HCT116 (cell line): ENCODE measurements around the gene PFDN4. TPM values are rescaled to one million over a fixed set of nuclear protein-coding genes. Genes with fewer than 3 reads are reported as not detected.

Experiments used
- ATAC-seq: fragments of 200-7000 bp; cut with Tn5 transposase; 2 replicates; pipeline ENCODE4 v1.9.1; 2020; ENCODE audit warnings: mild to moderate bottlenecking, moderate library complexity
- BruUV-seq: library from RNA; stranded (reverse); fragments of 400-500 nt; replicated peaks from 2 replicates; lab custom pipeline; 2021; lab: Mats Ljungman, UMichigan
- CTCF ChIA-PET: fragments of 300-600 bp; sonication (Branson Sonifier 250); formaldehyde crosslinking; loops from one replicate; lab custom pipeline; 2021; ENCODE audit warnings: antibody characterized with exemption; lab: Charles Lee
- POLR2A ChIA-PET: fragments of 300-600, 350-600 bp; sonication (Branson Sonifier 250); formaldehyde crosslinking; loops from one replicate; lab custom pipeline; 2021; ENCODE audit warnings: antibody characterized with exemption; lab: Charles Lee
- RAD21 ChIA-PET, 2 experiments: fragments of 300-600 bp; sonication (Branson Sonifier 250); formaldehyde crosslinking; loops; one replicate each; lab custom pipeline; 2023; ENCODE audit warnings: low total read pairs in 2 of 2; ENCODE audit not compliant: uncharacterized antibody in 2 of 2, unreplicated experiment in 2 of 2, low non-redundant PET in 1 of 2; lab: Charles Lee
- DNase-seq: peaks from one replicate; pipeline ENCODE4 v3.0.0-alpha.2; 2010; ENCODE audit warnings: low read depth, low spot score
- H2AFZ ChIP-seq: fragments of 200-600 bp; shearing (Covaris generic), sonication (generic); 2 replicates; pipeline ENCODE4 v1.6.1; 2017; ENCODE audit warnings: low read depth, mixed run types, mixed read lengths, antibody characterized with exemption, low read length; ENCODE audit not compliant: poor library complexity, severe bottlenecking
- H3K27ac ChIP-seq: 2 replicates; pipeline ENCODE4 v1.5.1; 2012; ENCODE audit warnings: low read depth, low read length
- H3K27me3 ChIP-seq: fragments of 200-600 bp; sonication (generic); 2 replicates; pipeline ENCODE4 v1.6.1; 2016; ENCODE audit warnings: mixed run types, low read length, mixed read lengths; ENCODE audit not compliant: insufficient read depth
- H3K36me3 ChIP-seq, 2 experiments: fragments of 200-500 bp in 1 of 2; fragments of 200-600 bp in 1 of 2; sonication (Bioruptor generic) in 1 of 2; sonication (generic) in 1 of 2; 2 replicates each; pipeline versions ENCODE4 v1.5.1 to v1.6.1; 2014 to 2016; ENCODE audit warnings: low read length in 2 of 2, inconsistent platforms in 1 of 2, mixed read lengths in 1 of 2, mixed run types in 1 of 2; ENCODE audit not compliant: insufficient read depth in 2 of 2, control insufficient read depth in 1 of 2
- H3K4me1 ChIP-seq, 2 experiments: fragments of 200-600 bp in 1 of 2; sonication (generic) in 1 of 2; 2 replicates each; pipeline versions ENCODE4 v1.5.1 to v1.6.1; 2012 to 2017; ENCODE audit warnings: low read length in 2 of 2, inconsistent platforms in 1 of 2, mild to moderate bottlenecking in 1 of 2, mixed read lengths in 1 of 2, mixed run types in 1 of 2, moderate library complexity in 1 of 2; ENCODE audit not compliant: insufficient read depth in 2 of 2, control insufficient read depth in 1 of 2
- H3K4me2 ChIP-seq: fragments of 200-600 bp; sonication (generic); 2 replicates; pipeline ENCODE4 v1.6.1; 2017; ENCODE audit warnings: mixed run types, low read length, mixed read lengths
- H3K4me3 ChIP-seq, 2 experiments: fragments of 200-600 bp in 1 of 2; sonication (generic) in 1 of 2; replicated peaks in 1 of 2; 2 replicates each; pipeline ENCODE4 v1.5.1; 2011 to 2016; ENCODE audit warnings: low read length in 2 of 2, control low read depth in 1 of 2, low read depth in 1 of 2, mild to moderate bottlenecking in 1 of 2, mixed read lengths in 1 of 2, mixed run types in 1 of 2
- H3K79me2 ChIP-seq: fragments of 200-600 bp; sonication (generic); 2 replicates; pipeline ENCODE4 v1.6.1; 2017; ENCODE audit warnings: mild to moderate bottlenecking, mixed run types, low read length, moderate library complexity, mixed read lengths; ENCODE audit not compliant: insufficient read depth
- H3K9ac ChIP-seq: fragments of 200-600 bp; sonication (generic); 2 replicates; pipeline ENCODE4 v1.6.1; 2016; ENCODE audit warnings: low read length, mixed read lengths
- H3K9me2 ChIP-seq: fragments of 200-600 bp; sonication (generic), shearing (Covaris generic); 2 replicates; pipeline ENCODE4 v1.6.1; 2017; ENCODE audit warnings: mixed run types, mild to moderate bottlenecking, moderate library complexity; ENCODE audit not compliant: insufficient read depth
- H3K9me3 ChIP-seq, 2 experiments: fragments of 200-500 bp in 1 of 2; fragments of 200-600 bp in 1 of 2; sonication (Bioruptor generic) in 1 of 2; sonication (generic) in 1 of 2; 2 replicates each; pipeline ENCODE4 v1.6.1; 2014 to 2017; ENCODE audit warnings: low read length in 2 of 2, mixed read lengths in 2 of 2, inconsistent platforms in 1 of 2, low read depth in 1 of 2, mild to moderate bottlenecking in 1 of 2, mixed run types in 1 of 2, moderate library complexity in 1 of 2; ENCODE audit not compliant: control insufficient read depth in 1 of 2, insufficient read depth in 1 of 2
- H4K20me1 ChIP-seq: fragments of 200-600 bp; sonication (generic), shearing (Covaris generic); 2 replicates; pipeline ENCODE4 v1.6.1; 2017; ENCODE audit warnings: mixed run types, mild to moderate bottlenecking, moderate library complexity; ENCODE audit not compliant: insufficient read depth
- CBX3 ChIP-seq: IDR thresholded peaks from 2 replicates; pipeline ENCODE4 v1.6.1; 2012; ENCODE audit warnings: low read depth
- CEBPB ChIP-seq: IDR thresholded peaks from 2 replicates; pipeline ENCODE4 v1.6.1; 2012; ENCODE audit warnings: low read depth
- EGR1 ChIP-seq: IDR thresholded peaks from 2 replicates; pipeline ENCODE4 v1.6.1; 2012; ENCODE audit warnings: low read depth
- ELF1 ChIP-seq: IDR thresholded peaks from 2 replicates; pipeline ENCODE4 v1.6.1; 2012; ENCODE audit warnings: low read depth, borderline replicate concordance
- EZH2phosphoT487 ChIP-seq: fragments of 200-600 bp; IDR thresholded peaks from 2 replicates; pipeline ENCODE4 v1.6.1; 2018; ENCODE audit warnings: antibody characterized with exemption, borderline replicate concordance
- FOSL1 ChIP-seq: IDR thresholded peaks from 2 replicates; pipeline ENCODE4 v1.6.1; 2012; ENCODE audit warnings: low read depth
- JUND ChIP-seq: IDR thresholded peaks from 2 replicates; pipeline ENCODE4 v1.6.1; 2012
- MAX ChIP-seq: IDR thresholded peaks from 2 replicates; pipeline ENCODE4 v1.6.1; 2012
- POLR2A ChIP-seq: IDR thresholded peaks from 2 replicates; pipeline ENCODE4 v1.7.0; 2011; ENCODE audit warnings: borderline replicate concordance; ENCODE audit not compliant: insufficient read depth, insufficient read length; ENCODE audit errors: extremely low read depth
- SIN3A ChIP-seq: IDR thresholded peaks from 2 replicates; pipeline ENCODE4 v1.6.1; 2012; ENCODE audit warnings: low read depth
- SP1 ChIP-seq: IDR thresholded peaks from 2 replicates; pipeline ENCODE4 v1.6.1; 2012; ENCODE audit warnings: low read depth
- SRF ChIP-seq: IDR thresholded peaks from 2 replicates; pipeline ENCODE4 v1.6.1; 2012; ENCODE audit warnings: low read depth
- TCF7L2 ChIP-seq: IDR thresholded peaks from 2 replicates; pipeline ENCODE4 v1.7.0; 2011; ENCODE audit warnings: borderline replicate concordance, inconsistent platforms; ENCODE audit not compliant: insufficient read depth, insufficient read length; ENCODE audit errors: extremely low read depth
- intact Hi-C: fragments of 100-400 bp; cut with micrococcal nuclease; formaldehyde crosslinking; loops from 2 replicates; pipeline ENCODE4 v1.10.0; 2022
- total RNA-seq: library from RNA; stranded (reverse); gene quantifications from one replicate; pipeline ENCODE4 v1.2.1, GENCODE V29; 2021; ENCODE audit not compliant: unreplicated experiment
- TF ChIP-seq, protein P1 (sequence below): IDR thresholded peaks from 2 replicates; pipeline ENCODE4 v1.6.1; 2012; ENCODE audit warnings: low read depth
- TF ChIP-seq, protein P2 (sequence below): IDR thresholded peaks from 2 replicates; pipeline ENCODE4 v1.6.1; 2011; ENCODE audit warnings: mild to moderate bottlenecking, low read length, moderate library complexity; ENCODE audit not compliant: insufficient replicate concordance; ENCODE audit errors: extremely low read depth

The PFDN4 gene
- total RNA-seq, 1 experiment from 2014 or later, result 71.5 TPM

GRCh38 chr20:54176610-54177009 is 31.3 kb upstream of the PFDN4 start:
- TF ChIP-seq, protein P1, sequence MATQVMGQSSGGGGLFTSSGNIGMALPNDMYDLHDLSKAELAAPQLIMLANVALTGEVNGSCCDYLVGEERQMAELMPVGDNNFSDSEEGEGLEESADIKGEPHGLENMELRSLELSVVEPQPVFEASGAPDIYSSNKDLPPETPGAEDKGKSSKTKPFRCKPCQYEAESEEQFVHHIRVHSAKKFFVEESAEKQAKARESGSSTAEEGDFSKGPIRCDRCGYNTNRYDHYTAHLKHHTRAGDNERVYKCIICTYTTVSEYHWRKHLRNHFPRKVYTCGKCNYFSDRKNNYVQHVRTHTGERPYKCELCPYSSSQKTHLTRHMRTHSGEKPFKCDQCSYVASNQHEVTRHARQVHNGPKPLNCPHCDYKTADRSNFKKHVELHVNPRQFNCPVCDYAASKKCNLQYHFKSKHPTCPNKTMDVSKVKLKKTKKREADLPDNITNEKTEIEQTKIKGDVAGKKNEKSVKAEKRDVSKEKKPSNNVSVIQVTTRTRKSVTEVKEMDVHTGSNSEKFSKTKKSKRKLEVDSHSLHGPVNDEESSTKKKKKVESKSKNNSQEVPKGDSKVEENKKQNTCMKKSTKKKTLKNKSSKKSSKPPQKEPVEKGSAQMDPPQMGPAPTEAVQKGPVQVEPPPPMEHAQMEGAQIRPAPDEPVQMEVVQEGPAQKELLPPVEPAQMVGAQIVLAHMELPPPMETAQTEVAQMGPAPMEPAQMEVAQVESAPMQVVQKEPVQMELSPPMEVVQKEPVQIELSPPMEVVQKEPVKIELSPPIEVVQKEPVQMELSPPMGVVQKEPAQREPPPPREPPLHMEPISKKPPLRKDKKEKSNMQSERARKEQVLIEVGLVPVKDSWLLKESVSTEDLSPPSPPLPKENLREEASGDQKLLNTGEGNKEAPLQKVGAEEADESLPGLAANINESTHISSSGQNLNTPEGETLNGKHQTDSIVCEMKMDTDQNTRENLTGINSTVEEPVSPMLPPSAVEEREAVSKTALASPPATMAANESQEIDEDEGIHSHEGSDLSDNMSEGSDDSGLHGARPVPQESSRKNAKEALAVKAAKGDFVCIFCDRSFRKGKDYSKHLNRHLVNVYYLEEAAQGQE, result no peak
- TF ChIP-seq ELF1 (no peak), CBX3 (0 out of 2 replicates have a peak, but pooled peaks have one; percentile 12), SRF (peak; percentile 35; the same call in 1 of the 2 replicates), JUND (peak; percentile 83), EZH2phosphoT487 (no peak), FOSL1 (peak; percentile 88), SIN3A (no peak), POLR2A (no peak), TCF7L2 (peak; percentile 48), CEBPB (peak; percentile 19; the same call in 1 of the 2 replicates), SP1 (peak; percentile 65), EGR1 (no peak), MAX (0 out of 2 replicates have a peak, but pooled peaks have one; percentile 17)
- TF ChIP-seq, protein P2, sequence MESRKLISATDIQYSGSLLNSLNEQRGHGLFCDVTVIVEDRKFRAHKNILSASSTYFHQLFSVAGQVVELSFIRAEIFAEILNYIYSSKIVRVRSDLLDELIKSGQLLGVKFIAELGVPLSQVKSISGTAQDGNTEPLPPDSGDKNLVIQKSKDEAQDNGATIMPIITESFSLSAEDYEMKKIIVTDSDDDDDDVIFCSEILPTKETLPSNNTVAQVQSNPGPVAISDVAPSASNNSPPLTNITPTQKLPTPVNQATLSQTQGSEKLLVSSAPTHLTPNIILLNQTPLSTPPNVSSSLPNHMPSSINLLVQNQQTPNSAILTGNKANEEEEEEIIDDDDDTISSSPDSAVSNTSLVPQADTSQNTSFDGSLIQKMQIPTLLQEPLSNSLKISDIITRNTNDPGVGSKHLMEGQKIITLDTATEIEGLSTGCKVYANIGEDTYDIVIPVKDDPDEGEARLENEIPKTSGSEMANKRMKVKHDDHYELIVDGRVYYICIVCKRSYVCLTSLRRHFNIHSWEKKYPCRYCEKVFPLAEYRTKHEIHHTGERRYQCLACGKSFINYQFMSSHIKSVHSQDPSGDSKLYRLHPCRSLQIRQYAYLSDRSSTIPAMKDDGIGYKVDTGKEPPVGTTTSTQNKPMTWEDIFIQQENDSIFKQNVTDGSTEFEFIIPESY, result no peak
- TF ChIP-seq, all 23 proteins: peak for 8
- CTCF ChIA-PET, result interaction anchor here (2.6 kb wide), 1 partner anchor 73 kb away, joined by 13 read pairs; no protein-coding TSS in a partner anchor

More at GRCh38 chr20:54176610-54177009, 31.3 kb upstream of the PFDN4 start:
- Histone ChIP-seq H4K20me1 (no peaks in the 10 kb centered on the region), H3K9ac (peak overlapping the region; percentile 82), H3K9me3 (no peaks in the 10 kb centered on the region), H3K36me3 (no peaks in the 10 kb centered on the region), H3K9me2 (no peaks in the 10 kb centered on the region), H3K4me1 (peaks cover 86 to 95% of the 10 kb centered on the region in 2 experiments), H3K4me2 (peak overlapping the region; percentile 70), H3K27me3 (no peaks in the 10 kb centered on the region), H2AFZ (no peak overlapping the region), H3K79me2 (peaks cover 39% of the 10 kb centered on the region), H3K27ac (peak overlapping the region; percentile 94), H3K4me3 (peak overlapping the region in 1 of 2 experiments; percentile 27; a peak in 2 of 4 replicates)
- DNase-seq (no peak), ATAC-seq (peak; percentile 38)
- no TSS peak for BruUV-seq
- ChIA-PET RAD21 (no interaction called here), POLR2A (interaction anchor here (1.1 kb wide), 1 partner anchor 75 kb away, joined by 3 read pairs; no protein-coding TSS in a partner anchor)
- intact Hi-C loops, result no loop called here
